Medulla oblongata (tissue), 1 donor: ENCODE data around the gene ARFIP1.
"Not testable (repeated sequence)": the region's sequence is repeated elsewhere in the genome, so short reads cannot be mapped to it uniquely, and the experiment has no call there.

Experiments
- DNase-seq: peaks from one replicate; pipeline ENCODE4 v3.0.0-alpha.2; 2015; ENCODE audit errors: extremely low spot score

ARFIP1 gene

GRCh38 chr4:152785639-152786615, 6.2 kb downstream of the ARFIP1 start:
- DNase-seq, result no peak

- no peak for DNase-seq
Measured at GRCh38 chr4:152786627-152787026, 6.9 kb downstream of the ARFIP1 start.

GRCh38 chr4:152795891-152796290, 16.1 kb downstream of the ARFIP1 start:
- DNase-seq, result no peak

GRCh38 chr4:152803541-152803940, 23.8 kb downstream of the ARFIP1 start:
- DNase-seq, result no peak

GRCh38 chr4:152805071-152805650, 25.4 kb downstream of the ARFIP1 start:
- no peak for DNase-seq

GRCh38 chr4:152805818-152806217, 26.1 kb downstream of the ARFIP1 start:
- DNase-seq, result no peak

GRCh38 chr4:152806501-152807125, 26.9 kb downstream of the ARFIP1 start:
- DNase-seq, result no peak

GRCh38 chr4:152807294-152807829, 27.6 kb downstream of the ARFIP1 start:
- no peak for DNase-seq

- DNase-seq, result no peak
Measured at GRCh38 chr4:152808670-152809069, 28.9 kb downstream of the ARFIP1 start.

- no peak for DNase-seq
Measured at GRCh38 chr4:152810715-152811287, 31.0 kb downstream of the ARFIP1 start.

- DNase-seq, result no peak
Measured at GRCh38 chr4:152815078-152815477, 35.3 kb downstream of the ARFIP1 start.

- DNase-seq, result no peak
Measured at GRCh38 chr4:152817331-152817730, 37.6 kb downstream of the ARFIP1 start.

- DNase-seq, result no peak
Measured at GRCh38 chr4:152819026-152819645, 39.4 kb downstream of the ARFIP1 start.

- DNase-seq, result no peak
Measured at GRCh38 chr4:152820073-152820472, 40.3 kb downstream of the ARFIP1 start.

GRCh38 chr4:152822323-152822722, 42.6 kb downstream of the ARFIP1 start:
- no peak for DNase-seq

- DNase-seq, result no peak
Measured at GRCh38 chr4:152824561-152824960, 44.8 kb downstream of the ARFIP1 start.

GRCh38 chr4:152825336-152825735, 45.6 kb downstream of the ARFIP1 start:
- no peak for DNase-seq

GRCh38 chr4:152828122-152828521, 48.4 kb downstream of the ARFIP1 start:
- DNase-seq, result no peak

GRCh38 chr4:152831416-152831815, 51.7 kb downstream of the ARFIP1 start:
- DNase-seq, result no peak

GRCh38 chr4:152836936-152837335, 57.2 kb downstream of the ARFIP1 start:
- DNase-seq, result no peak

- not testable (repeated sequence) for DNase-seq
Measured at GRCh38 chr4:152839729-152840128, 60.0 kb downstream of the ARFIP1 start.
